ENCODE data around the gene CTXN1. TPM values are rescaled to one million over a fixed set of nuclear protein-coding genes. Genes with fewer than 3 reads are reported as not detected.
A peak's percentile ranks its signal among the peaks of the same experiment; 100 is the strongest.

CTXN1 gene
- total RNA-seq, 4 donors from 2014 or later = 2.9 to 29.7 (median 4.8) TPM

DNA sequence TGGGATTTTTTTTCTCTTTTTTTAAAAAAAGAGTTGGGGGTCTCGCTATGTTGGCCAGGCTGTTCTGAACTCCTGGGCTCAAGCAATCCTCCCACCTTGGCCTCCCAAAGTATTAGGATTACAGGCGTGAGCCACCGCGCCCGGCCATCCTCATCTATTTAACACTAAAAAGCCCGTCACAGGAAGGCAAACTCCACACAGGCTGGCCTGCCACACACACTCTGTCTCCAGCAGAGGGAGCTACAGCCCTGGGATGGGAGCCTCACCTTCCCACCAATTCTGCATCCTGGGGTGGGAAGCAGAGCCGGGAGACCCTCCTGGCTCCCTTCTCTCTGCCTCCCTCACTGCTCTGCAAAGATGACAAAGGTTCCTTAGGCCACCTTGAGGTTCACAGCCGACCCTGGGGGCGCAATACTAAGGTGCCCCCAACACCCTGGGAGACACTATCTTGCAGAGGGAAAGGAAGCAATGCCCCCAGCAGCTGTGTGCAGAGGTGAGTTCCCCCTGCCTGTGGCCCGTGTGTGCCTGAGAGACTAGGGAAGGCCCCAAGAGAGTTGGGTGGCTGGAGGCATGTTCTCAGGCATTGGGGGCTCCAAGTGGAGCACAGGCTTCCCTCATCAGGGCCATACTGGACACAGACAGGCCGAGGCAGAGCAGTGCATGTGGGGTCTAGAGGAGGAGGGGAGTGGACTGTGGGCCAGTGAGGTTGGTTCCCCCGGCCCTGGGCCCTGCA lies 44.9 kb upstream of the CTXN1 start:
- intact Hi-C loops (cut with DNase I; ENCODE audit: low total_unique reads) = no loop called here
- DNase-seq = peak; percentile 18
- H3K27ac ChIP-seq = no peak overlapping the region
- 67 to 78% methylated on average over 6 to 12 of the region's 12 CpGs for WGBS, 2 donors (ENCODE audit: low coverage in 1 of 2)
- H3K9me3 ChIP-seq = no peaks in the 10 kb centered on the region
- H3K4me1 ChIP-seq = no peaks in the 10 kb centered on the region
- H3K4me3 ChIP-seq = no peak overlapping the region
- no peak for TF ChIP-seq POLR2A (IDR thresholded peaks at IDR 0.05)
- TF ChIP-seq CTCF (IDR thresholded peaks at IDR 0.05) = peak; percentile 39 to 66 (median 55)
- no peaks in the 10 kb centered on the region for H3K27me3 ChIP-seq
- H3K36me3 ChIP-seq = peaks cover 0 to 32% (median 9%) of the 10 kb centered on the region in 4 donors
- in situ Hi-C loops (cut with MboI; ENCODE audit: low pct_ligation_motif_present in 1 of 4, low pct_unique_long_range_greater_than_20kb in 1 of 4, low sequenced_read_pairs in 3 of 4) = loop anchor here in 1 of 4 donors (25.0 kb wide), 1 partner anchor 266 kb away; no protein-coding TSS in a partner anchor

DNA sequence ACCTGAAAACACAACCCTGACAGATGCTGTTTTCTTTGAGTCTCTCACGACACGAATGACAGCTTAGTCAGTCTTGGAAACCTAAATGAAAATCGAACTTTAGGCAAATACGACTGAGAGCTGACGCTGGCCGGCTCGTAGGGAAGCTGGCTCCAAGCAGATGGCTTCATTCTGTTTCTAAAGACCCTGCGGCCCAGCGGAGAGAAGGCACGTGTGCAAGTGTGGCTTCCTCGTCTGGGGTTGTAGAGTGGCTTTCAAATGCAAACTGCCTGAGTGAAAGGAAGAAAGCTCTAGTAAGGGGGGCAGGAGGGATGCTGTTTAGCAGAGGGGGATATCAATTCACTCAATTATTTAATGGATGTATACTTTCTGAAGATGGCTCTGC lies 43.6 kb upstream of the CTXN1 start:
- Histone ChIP-seq H3K27me3 (no peaks in the 10 kb centered on the region), H3K9me3 (no peaks in the 10 kb centered on the region), H3K27ac (no peak overlapping the region), H3K4me3 (no peak overlapping the region), H3K4me1 (no peaks in the 10 kb centered on the region), H3K36me3 (peaks cover 0 to 38% (median 9%) of the 10 kb centered on the region in 4 donors)
- WGBS, 2 donors (ENCODE audit: low coverage in 1 of 2) = 72 to 91% methylated on average over 7 to 11 of the region's 11 CpGs
- no peak for DNase-seq
- no peak for TF ChIP-seq EP300 (IDR thresholded peaks at IDR 0.05; ENCODE audit: low read depth)
- no peak for TF ChIP-seq POLR2AphosphoS5 (IDR thresholded peaks at IDR 0.05)
- TF ChIP-seq CTCF (IDR thresholded peaks at IDR 0.05) = no peak
- no peak for TF ChIP-seq POLR2A (IDR thresholded peaks at IDR 0.05)
- in situ Hi-C loops (cut with MboI; ENCODE audit: low pct_ligation_motif_present in 1 of 4, low pct_unique_long_range_greater_than_20kb in 1 of 4, low sequenced_read_pairs in 3 of 4) = loop anchor here in 1 of 4 donors (25.0 kb wide), 1 partner anchor 268 kb away; no protein-coding TSS in a partner anchor
- intact Hi-C loops (cut with DNase I; ENCODE audit: low total_unique reads) = no loop called here

- intact Hi-C loops (cut with DNase I; ENCODE audit: low total_unique reads) = no loop called here
- TF ChIP-seq POLR2A (IDR thresholded peaks at IDR 0.05) = no peak
- TF ChIP-seq POLR2AphosphoS5 (IDR thresholded peaks at IDR 0.05) = no peak
- no peak for TF ChIP-seq CTCF (IDR thresholded peaks at IDR 0.05)
- no peak for TF ChIP-seq EP300 (IDR thresholded peaks at IDR 0.05; ENCODE audit: low read depth)
- no peak overlapping the region for H3K4me3 ChIP-seq
- H3K4me1 ChIP-seq = no peaks in the 10 kb centered on the region
- H3K36me3 ChIP-seq = peaks cover 0 to 41% (median 9%) of the 10 kb centered on the region in 4 donors
- H3K9me3 ChIP-seq = no peaks in the 10 kb centered on the region
- in situ Hi-C loops (cut with MboI; ENCODE audit: low pct_ligation_motif_present in 1 of 4, low pct_unique_long_range_greater_than_20kb in 1 of 4, low sequenced_read_pairs in 3 of 4) = loop anchor here in 1 of 4 donors (25.0 kb wide), 1 partner anchor 268 kb away; no protein-coding TSS in a partner anchor
- DNase-seq = no peak
- H3K27me3 ChIP-seq = no peaks in the 10 kb centered on the region
- WGBS, 2 donors (ENCODE audit: low coverage in 1 of 2) = 92 to 100% methylated on average over 1 to 20 of the region's 20 CpGs
- H3K27ac ChIP-seq = no peak overlapping the region
These were observed 43.0 kb upstream of the CTXN1 start for GRCh38 chr19:7968796-7969554.

Measured in transverse colon (tissue), 4 donors.